ENCODE measurements around the gene ST3GAL4.

- TF ChIP-seq USF1 (CRISPR knock-in tag; IDR thresholded peaks at IDR 0.05) (no peak), RELA (CRISPR knock-in tag; IDR thresholded peaks at IDR 0.05; ENCODE audit: borderline replicate concordance) (no peak)
Measured at GRCh38 chr11:126312961-126313360, 42.5 kb upstream of the ST3GAL4 start.
